HG02798 (cell line): ENCODE data around the gene CNPY4.

Experiments
- ATAC-seq: cut with Tn5 transposase; IDR thresholded peaks from one replicate; pipeline ENCODE4 v1.9.1; 2021; ENCODE audit warnings: mild to moderate bottlenecking; ENCODE audit not compliant: unreplicated experiment, poor library complexity

Gene CNPY4

DNA sequence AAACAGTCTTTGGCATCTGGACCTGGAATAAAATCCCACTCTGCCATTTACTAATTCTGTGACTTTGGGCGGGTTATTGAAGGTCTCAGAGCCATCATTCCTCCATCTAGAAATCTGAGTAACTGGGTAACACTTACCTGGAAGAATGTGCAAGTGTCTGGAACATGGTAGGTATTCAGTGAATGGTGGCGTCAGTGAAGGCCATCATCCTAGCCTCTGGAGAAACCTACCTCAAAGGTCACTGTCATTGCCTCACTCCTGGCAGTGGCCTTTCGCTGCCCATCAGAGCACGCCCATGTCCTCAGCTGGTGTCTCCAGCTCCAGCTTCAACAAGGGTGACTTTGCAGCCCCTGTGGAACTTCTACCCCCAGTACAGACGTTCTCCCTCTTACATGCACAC lies 44.4 kb downstream of the CNPY4 start:
- ATAC-seq = no peak

DNA sequence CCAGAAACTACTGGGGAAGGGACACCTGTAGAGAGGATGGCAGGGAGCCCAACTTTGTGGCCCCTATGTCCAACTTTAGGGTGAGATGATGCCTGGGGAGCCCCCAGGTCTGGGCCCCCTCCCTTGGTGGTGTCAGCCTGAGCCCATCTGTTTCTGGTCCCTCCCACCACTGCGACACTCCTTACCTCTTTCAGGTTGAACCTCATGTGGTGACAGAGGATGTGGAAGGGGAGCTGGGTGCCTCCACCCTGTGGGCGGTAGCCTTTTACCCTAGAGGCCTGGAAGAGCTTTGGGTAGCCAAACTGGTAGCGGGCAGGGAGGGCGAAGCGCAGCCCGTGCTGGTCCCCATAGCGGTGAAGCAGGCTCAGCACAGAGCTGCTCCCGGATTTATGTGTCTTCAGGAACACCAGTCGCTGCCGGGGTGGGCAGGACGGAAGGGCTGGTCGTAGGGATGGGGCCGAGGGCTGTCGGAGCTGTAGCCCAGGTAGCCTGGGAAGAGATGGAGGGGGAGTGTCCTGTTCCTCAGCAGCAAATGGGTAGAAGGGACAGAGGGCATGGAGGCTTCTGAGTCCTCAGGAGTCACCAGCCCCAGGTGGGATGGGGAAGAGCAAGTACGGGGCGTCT lies 47.0 kb downstream of the CNPY4 start:
- no peak for ATAC-seq

DNA sequence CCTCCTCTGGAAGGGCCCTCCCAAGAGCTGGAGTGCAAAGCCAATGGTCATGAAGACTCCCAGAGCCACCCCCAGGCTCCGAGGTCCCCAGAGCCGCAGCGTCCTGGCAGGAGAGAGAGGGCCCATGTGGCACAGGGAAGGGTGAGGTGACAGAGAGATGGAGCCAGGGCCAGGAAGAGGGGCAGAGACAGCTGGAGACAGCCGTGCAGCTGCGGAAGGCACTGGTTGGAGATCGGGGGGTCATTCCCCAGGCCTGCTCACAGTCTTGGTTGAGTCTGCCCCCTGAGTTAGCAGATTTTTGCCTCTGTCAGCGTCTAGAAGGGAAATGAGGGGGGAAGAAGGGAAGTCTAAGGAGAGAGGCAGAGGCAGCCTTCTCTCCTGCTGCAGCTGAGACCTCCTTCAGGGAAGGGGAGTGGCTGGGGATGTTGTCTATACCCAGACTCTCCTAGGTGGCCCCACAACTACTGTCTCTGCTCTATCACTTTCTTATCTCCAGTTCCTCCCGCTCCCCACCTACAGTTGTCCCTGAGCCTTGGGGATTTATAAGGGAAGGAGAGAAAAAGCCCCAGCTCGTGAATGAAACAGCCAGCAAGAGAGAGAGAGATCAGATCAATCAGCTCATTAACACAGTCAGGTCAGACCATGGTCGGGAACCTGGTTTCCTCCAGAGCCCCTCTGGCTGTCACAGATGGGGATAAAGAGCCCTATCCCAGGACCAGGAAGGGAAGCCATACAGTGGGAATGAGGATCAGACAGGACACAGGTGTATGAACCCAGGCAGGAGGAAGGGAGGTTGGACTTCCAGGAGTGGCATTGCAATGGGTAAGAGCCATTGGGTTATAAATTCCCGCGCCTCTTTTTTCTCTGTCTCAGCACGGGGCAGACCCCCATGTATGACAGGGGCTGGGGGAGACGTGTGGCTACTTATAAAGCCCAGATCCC lies 47.8 kb downstream of the CNPY4 start:
- ATAC-seq = no peak

DNA sequence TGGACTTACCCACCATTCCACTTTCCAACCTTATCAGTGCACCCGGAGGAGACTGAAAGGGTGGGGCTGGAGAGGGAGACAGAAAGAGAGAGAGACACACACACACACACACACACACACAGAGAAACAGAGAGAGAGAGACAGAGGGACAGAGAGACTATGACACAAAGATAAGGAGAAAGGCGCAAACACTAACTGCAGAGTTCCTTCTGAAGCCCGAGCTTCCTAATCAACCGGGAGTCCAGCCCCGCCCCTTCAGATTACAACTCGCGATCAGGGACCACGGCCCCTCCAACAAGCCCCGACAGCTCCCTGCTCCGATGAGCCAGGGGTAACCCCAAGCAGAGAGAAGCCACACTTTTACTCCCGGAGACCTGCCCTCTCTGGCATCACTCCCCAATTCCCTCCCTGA lies 48.5 kb downstream of the CNPY4 start:
- no peak for ATAC-seq

DNA sequence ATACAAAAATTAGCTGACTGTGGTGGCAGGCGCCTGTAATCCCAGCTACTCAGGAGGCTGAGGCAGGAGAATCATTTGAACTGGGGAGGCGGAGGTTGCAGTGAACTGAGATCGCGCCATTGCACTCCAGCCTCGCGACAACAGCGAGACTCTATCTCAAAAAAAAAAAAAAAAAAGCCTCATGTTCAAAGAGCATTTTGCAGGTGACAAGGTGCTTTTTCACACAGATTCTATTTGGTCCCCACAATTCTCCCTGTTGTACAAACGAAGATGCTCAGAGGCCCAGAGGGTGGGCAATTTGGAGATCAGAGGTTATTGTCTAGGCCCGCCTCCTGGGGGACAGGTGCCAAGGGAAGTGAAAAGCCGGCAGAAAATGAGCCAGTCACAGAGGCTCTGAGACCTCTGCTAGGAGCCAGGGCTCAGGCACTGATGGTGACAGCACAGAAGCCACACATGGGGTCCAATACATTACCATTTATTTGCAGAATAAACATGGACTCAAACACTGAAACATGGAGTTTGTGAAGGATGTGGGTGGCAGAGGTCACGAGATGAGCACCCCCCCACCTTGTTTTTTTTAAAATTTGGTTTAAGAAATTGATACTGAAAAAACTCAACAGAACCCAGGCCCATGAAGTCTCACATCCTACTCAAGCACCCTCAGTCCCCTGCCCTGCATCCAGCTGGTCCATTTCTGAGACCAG lies 49.9 kb downstream of the CNPY4 start:
- no peak for ATAC-seq

DNA sequence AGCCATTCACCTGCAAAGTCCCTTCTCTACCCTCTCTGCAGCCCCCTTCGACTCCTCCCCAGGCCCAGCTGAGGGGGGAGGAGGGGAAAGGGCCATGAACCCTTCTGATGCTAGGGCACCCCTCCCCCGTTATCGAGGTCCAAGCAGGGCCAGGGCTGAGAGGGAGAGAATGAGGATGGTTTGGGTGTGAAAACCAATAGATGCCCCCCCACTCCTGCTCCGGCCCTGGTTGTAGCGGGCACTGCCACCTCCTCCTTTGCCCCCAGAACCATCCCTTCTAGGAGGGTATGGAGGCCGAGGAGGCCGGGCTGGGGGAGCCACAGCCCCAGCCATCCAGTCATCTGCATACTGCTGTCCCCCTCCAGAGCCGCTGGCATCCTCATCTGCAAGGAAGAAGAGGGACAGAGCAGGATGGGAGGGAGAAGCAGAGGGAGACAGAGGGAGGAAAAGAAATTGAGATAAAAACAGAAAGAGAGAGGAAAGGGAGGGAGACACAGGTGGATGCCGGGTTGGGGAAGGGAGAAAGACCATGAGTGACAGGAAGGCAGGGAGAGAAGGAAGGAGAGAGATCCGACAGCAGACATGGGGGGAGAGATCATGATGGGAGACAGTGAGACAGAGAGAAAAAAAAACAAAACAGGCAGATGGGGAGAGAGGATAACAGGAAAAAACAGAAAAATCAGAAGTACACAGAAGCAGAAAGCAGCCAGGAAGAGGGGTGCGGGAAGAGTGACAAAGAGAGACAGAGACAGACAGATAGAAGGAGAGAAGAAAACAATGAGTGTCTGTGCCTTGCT lies 50.9 kb downstream of the CNPY4 start:
- ATAC-seq = no peak

DNA sequence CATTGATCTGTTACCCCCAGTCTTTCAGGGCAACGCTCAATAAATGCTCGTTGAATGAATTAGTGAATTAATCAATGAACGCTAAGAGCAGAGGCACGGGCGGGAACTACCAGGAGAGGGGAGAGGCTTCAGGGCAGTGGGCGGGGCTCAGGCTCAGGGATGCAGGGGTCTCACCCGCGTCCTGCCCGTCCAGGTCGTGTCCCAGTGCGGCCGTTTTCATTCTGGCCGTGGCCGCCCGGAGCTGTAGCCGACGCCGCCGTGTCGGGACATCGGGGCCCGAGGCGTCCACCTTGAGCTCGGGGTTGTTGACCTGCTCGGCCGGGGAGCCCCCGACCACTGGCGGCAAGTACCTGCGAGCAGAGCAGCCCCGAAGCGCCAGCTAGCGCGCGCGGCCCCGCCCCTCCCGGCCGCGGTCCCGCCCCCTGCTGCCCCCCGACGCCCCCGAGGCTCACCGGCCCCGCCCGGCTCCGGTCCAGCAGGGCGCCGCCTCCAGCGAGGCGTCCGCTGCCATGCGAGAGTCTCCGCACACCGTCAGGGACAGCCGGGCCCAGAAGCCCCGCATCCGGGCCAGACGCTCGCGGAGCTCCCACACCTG lies 51.8 kb downstream of the CNPY4 start:
- ATAC-seq = no peak

DNA sequence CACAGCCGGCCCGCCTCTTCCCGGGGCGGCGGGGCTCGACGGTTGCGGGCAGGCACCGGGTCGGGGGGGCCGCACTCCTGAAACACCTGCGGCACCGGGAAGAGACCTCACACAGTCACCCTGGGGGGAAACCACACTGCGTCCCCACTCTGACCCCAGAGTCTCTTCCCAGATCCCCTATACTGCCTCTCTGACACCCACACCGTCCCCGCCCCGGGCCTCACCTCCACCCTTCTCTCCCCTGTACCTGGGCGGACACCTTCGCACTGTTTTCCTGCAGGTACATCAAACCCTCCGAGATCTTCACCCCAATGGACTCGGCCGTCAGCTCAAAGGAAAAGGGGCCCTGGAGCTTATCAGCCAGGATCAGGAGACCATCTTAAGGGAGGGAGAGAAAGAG lies 52.4 kb downstream of the CNPY4 start:
- ATAC-seq = no peak

DNA sequence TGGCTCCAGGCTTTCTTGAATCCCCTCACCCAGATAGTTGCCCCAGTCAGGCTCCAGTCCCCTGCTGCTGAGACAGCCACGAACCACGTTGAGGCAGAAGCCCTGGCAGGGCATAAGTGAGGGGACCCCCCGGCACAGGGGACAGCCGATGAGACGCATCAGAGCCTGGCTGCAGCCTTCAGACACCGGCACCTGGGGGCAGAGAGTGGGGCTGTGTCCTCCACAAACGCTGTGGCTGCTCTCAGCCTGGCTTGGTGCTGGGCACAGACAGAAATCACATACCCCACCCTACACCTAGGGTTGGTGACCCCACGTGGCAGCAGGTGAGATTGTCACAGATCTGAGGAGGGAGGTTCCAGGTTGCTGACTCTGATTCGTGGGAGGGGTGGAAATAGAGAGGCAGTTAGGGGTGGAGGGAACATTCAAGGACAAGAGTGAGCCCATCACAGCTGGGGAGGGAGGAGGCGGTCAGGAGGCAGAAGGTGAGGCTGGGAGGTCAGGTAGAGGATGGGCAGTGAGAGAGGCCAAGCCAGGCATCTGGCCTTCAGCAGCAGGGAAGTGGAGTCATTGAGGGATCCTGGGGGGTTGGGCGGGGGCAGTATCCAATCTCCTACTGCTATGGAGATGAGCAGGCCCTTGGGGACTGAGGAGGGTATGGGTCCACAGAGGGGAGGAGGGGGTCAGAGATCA lies 54.5 kb downstream of the CNPY4 start:
- ATAC-seq = no peak

DNA sequence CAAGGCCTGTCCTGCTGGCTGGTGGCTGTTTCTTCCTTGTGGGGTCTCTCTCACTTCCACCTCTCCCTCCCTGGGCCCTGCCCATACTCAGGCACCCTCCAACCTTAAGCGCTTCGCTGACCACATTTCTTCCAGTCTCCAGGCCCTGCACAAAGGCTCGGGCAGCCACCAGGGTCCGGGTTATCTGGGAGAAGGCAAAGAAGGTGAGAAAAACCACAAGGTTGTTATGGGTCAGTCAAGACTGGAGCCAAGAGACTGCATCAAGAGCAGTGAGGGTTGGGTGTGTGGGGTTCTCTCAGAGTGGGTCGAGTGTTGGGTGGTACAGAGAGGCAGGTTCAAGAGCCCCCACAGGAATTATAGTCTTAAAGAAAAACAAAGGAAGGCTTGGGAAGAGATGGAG lies 55.1 kb downstream of the CNPY4 start:
- ATAC-seq = no peak
